GM19193 (cell line): Measurements from ENCODE around the gene FHDC1.

Source experiments
- POLR2A ChIP-seq: IDR thresholded peaks from 4 replicates; pipeline ENCODE4 v1.6.1; 2011; ENCODE audit not compliant: insufficient read depth, insufficient read length; ENCODE audit errors: extremely low read depth

FHDC1 gene

GRCh38 chr4:152961773-152962115 lies 25.6 kb downstream of the FHDC1 start:
- TF ChIP-seq POLR2A = no peak

- TF ChIP-seq POLR2A = no peak
Observed at GRCh38 chr4:152962150-152962549, 26.0 kb downstream of the FHDC1 start.

GRCh38 chr4:152964335-152964734 lies 28.2 kb downstream of the FHDC1 start:
- no peak for TF ChIP-seq POLR2A

GRCh38 chr4:152965611-152966010 lies 29.5 kb downstream of the FHDC1 start:
- TF ChIP-seq POLR2A = no peak

GRCh38 chr4:152967907-152968306 lies 31.8 kb downstream of the FHDC1 start:
- no peak for TF ChIP-seq POLR2A

GRCh38 chr4:152968806-152969394 lies 32.8 kb downstream of the FHDC1 start:
- no peak for TF ChIP-seq POLR2A

- TF ChIP-seq POLR2A = no peak
Observed at GRCh38 chr4:152970102-152970820, 34.1 kb downstream of the FHDC1 start.

GRCh38 chr4:152971053-152971452 lies 34.9 kb downstream of the FHDC1 start:
- no peak for TF ChIP-seq POLR2A

- no peak for TF ChIP-seq POLR2A
Observed at GRCh38 chr4:152972821-152973628, 36.9 kb downstream of the FHDC1 start.

GRCh38 chr4:152973629-152974467 lies 37.7 kb downstream of the FHDC1 start:
- TF ChIP-seq POLR2A = no peak

- TF ChIP-seq POLR2A = no peak
Observed at GRCh38 chr4:152974468-152975379, 38.6 kb downstream of the FHDC1 start.

- TF ChIP-seq POLR2A = no peak
Observed at GRCh38 chr4:152975380-152976211, 39.5 kb downstream of the FHDC1 start.

- TF ChIP-seq POLR2A = no peak
Observed at GRCh38 chr4:152976212-152976761, 40.2 kb downstream of the FHDC1 start.
